Neural cell (in vitro differentiated cells): ENCODE data around the gene CBX6. TPM values are rescaled to one million over a fixed set of nuclear protein-coding genes. Genes with fewer than 3 reads are reported as not detected.
"Not testable (repeated sequence)": the region's sequence is repeated elsewhere in the genome, so short reads cannot be mapped to it uniquely, and the experiment has no call there.

ENCODE experiments used
- H2AFZ ChIP-seq: fragments of 200-600, 300-800 bp; sonication (generic), shearing (Covaris generic); 2 replicates; pipeline ENCODE4 v1.6.0; 2014; ENCODE audit warnings: low read depth, mild to moderate bottlenecking, antibody characterized with exemption, low read length, moderate library complexity
- H3F3A ChIP-seq: fragments of 200-600 bp; shearing (Covaris generic); 2 replicates; pipeline ENCODE4 v1.6.1; 2016; ENCODE audit warnings: mild to moderate bottlenecking, moderate library complexity, mixed read lengths, antibody characterized with exemption, low read length; ENCODE audit not compliant: insufficient read depth, poor library complexity, severe bottlenecking
- H3K27ac ChIP-seq: fragments of 200-600, 300-800 bp; sonication (generic), shearing (Covaris generic); 2 replicates; pipeline ENCODE4 v1.5.1; 2014; ENCODE audit warnings: mild to moderate bottlenecking, low read length, moderate library complexity
- H3K27me3 ChIP-seq: fragments of 300-800, 200-600 bp; sonication (generic), shearing (Covaris generic); 2 replicates; pipeline ENCODE4 v1.6.0; 2014; ENCODE audit warnings: mild to moderate bottlenecking, low read depth, low read length, moderate library complexity; ENCODE audit not compliant: insufficient read depth
- H3K36me3 ChIP-seq: fragments of 300-800, 200-600 bp; sonication (generic), shearing (Covaris generic); 2 replicates; pipeline ENCODE4 v1.5.1; 2014; ENCODE audit warnings: mild to moderate bottlenecking, antibody characterized with exemption, low read length, moderate library complexity; ENCODE audit not compliant: insufficient read depth
- H3K4me2 ChIP-seq: fragments of 300-800, 200-600 bp; sonication (generic), shearing (Covaris generic); 2 replicates; pipeline ENCODE4 v1.6.0; 2014; ENCODE audit warnings: mild to moderate bottlenecking, low read length
- H3K4me3 ChIP-seq: fragments of 300-800, 200-600 bp; sonication (generic), shearing (Covaris generic); 2 replicates; pipeline ENCODE4 v1.5.1; 2014; ENCODE audit warnings: mild to moderate bottlenecking, low read length, moderate library complexity
- H3K79me2 ChIP-seq: fragments of 200-600 bp; shearing (Covaris generic); replicated peaks from 2 replicates; pipeline ENCODE4 v1.6.0; 2014; ENCODE audit warnings: mild to moderate bottlenecking, low read length, moderate library complexity; ENCODE audit not compliant: insufficient read depth
- H3K9ac ChIP-seq: fragments of 300-800, 200-600 bp; sonication (generic), shearing (Covaris generic); 2 replicates; pipeline ENCODE4 v1.6.1; 2016; ENCODE audit warnings: mild to moderate bottlenecking, low read length, mixed read lengths
- H3K9me2 ChIP-seq: fragments of 200-600 bp; shearing (Covaris generic); 2 replicates; pipeline ENCODE4 v1.6.1; 2016; ENCODE audit warnings: mild to moderate bottlenecking, low read length, mixed read lengths; ENCODE audit not compliant: insufficient read depth
- H3K9me3 ChIP-seq: fragments of 200-600, 300-800 bp; sonication (generic), shearing (Covaris generic); 2 replicates; pipeline ENCODE4 v1.6.1; 2016; ENCODE audit warnings: mild to moderate bottlenecking, mixed run types, low read length, moderate library complexity, mixed read lengths
- H4K20me1 ChIP-seq: fragments of 200-600 bp; shearing (Covaris generic); 2 replicates; pipeline ENCODE4 v1.6.1; 2016; ENCODE audit warnings: mild to moderate bottlenecking, mixed run types; ENCODE audit not compliant: insufficient read depth
- CTCF ChIP-seq: fragments of 450-650 bp; IDR thresholded peaks from 2 replicates; pipeline ENCODE4 v1.5.1; 2014; ENCODE audit warnings: antibody characterized with exemption, mild to moderate bottlenecking, moderate library complexity; ENCODE audit not compliant: poor library complexity, severe bottlenecking
- EP300 ChIP-seq: fragments of 450-650 bp; conservative IDR thresholded peaks from 2 replicates; pipeline ENCODE4 v1.6.1; 2014; ENCODE audit warnings: antibody characterized with exemption, mild to moderate bottlenecking, moderate library complexity; ENCODE audit not compliant: poor library complexity, severe bottlenecking
- EZH2 ChIP-seq: fragments of 200-600, 300-800 bp; shearing (Covaris generic), sonication (generic); IDR thresholded peaks from 2 replicates; pipeline ENCODE4 v1.6.1; 2014; ENCODE audit warnings: antibody characterized with exemption, low read length, borderline replicate concordance, mild to moderate bottlenecking; ENCODE audit not compliant: insufficient read depth, poor library complexity, severe bottlenecking
- MXI1 ChIP-seq: fragments of 450-650 bp; conservative IDR thresholded peaks from 2 replicates; pipeline ENCODE4 v1.6.1; 2014; ENCODE audit warnings: antibody characterized with exemption, mild to moderate bottlenecking; ENCODE audit not compliant: poor library complexity, severe bottlenecking
- POLR2AphosphoS5 ChIP-seq: IDR thresholded peaks from 2 replicates; pipeline ENCODE4 v1.6.1; 2012
- RAD21 ChIP-seq: fragments of 450-650 bp; conservative IDR thresholded peaks from 2 replicates; pipeline ENCODE4 v1.6.1; 2014; ENCODE audit warnings: antibody characterized with exemption, mild to moderate bottlenecking, moderate library complexity
- REST ChIP-seq: IDR thresholded peaks from 2 replicates; pipeline ENCODE4 v1.6.1; 2012; ENCODE audit warnings: borderline replicate concordance
- SMC3 ChIP-seq: fragments of 450-650 bp; conservative IDR thresholded peaks from 2 replicates; pipeline ENCODE4 v1.6.1; 2014; ENCODE audit warnings: antibody characterized with exemption, mild to moderate bottlenecking, moderate library complexity; ENCODE audit not compliant: poor library complexity
- TAF1 ChIP-seq: IDR thresholded peaks from 2 replicates; pipeline ENCODE4 v1.6.1; 2012; ENCODE audit warnings: low read depth
- polyA plus RNA-seq: library from polyadenylated mRNA; depleted of rRNA; stranded (reverse); fragments of >200 nt; gene quantifications from 2 replicates; pipeline ENCODE4 v1.2.3, GENCODE V29; 2014

The CBX6 gene
- polyA plus RNA-seq, 1 donor from 2014 or later: 13.0 TPM

DNA sequence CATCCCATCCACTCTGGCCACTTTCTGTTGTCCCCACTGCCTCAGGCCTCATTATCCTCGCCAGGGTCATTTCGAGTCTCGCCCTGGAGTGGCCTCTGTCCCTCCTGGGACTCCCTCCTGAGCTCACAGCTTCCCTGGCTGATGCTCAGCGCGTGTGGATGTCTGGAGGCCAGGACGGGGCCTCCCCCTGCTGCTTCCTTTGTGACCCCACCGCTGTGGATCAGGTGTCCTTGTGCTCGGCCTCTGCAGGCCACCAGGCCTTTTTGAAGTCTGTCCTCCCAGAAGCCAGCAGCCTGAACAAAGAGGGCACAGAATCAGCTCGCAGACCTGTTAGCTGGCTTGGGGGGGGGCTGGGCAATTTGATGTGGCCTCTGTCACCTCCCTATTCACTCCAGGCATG is 13.5 kb downstream of the CBX6 start:
- Histone ChIP-seq H3K27ac (no peak overlapping the region), H2AFZ (no peak overlapping the region), H3K9me2 (no peaks in the 10 kb centered on the region), H4K20me1 (no peaks in the 10 kb centered on the region), H3K36me3 (no peaks in the 10 kb centered on the region), H3K27me3 (no peaks in the 10 kb centered on the region), H3K9ac (no peak overlapping the region), H3K9me3 (no peaks in the 10 kb centered on the region), H3F3A (no peaks in the 10 kb centered on the region), H3K4me2 (no peak overlapping the region), H3K4me3 (no peak overlapping the region), H3K79me2 (no peaks in the 10 kb centered on the region)
- no peak for TF ChIP-seq EP300
- no peak for TF ChIP-seq RAD21
- TF ChIP-seq SMC3: no peak
- no peak for TF ChIP-seq REST
- TF ChIP-seq POLR2AphosphoS5: no peak
- no peak for TF ChIP-seq CTCF
- no peak for TF ChIP-seq MXI1
- no peak for TF ChIP-seq EZH2
- no peak for TF ChIP-seq TAF1

- not testable (repeated sequence) for H3K27me3 ChIP-seq, H3K79me2 ChIP-seq, H3K9me3 ChIP-seq, H3K27ac ChIP-seq, H3K9me2 ChIP-seq, H2AFZ ChIP-seq, H3K36me3 ChIP-seq, H3F3A ChIP-seq, H3K4me2 ChIP-seq, H3K9ac ChIP-seq, H4K20me1 ChIP-seq, H3K4me3 ChIP-seq
Measured at GRCh38 chr22:38854476-38854875, 17.5 kb downstream of the CBX6 start.

DNA sequence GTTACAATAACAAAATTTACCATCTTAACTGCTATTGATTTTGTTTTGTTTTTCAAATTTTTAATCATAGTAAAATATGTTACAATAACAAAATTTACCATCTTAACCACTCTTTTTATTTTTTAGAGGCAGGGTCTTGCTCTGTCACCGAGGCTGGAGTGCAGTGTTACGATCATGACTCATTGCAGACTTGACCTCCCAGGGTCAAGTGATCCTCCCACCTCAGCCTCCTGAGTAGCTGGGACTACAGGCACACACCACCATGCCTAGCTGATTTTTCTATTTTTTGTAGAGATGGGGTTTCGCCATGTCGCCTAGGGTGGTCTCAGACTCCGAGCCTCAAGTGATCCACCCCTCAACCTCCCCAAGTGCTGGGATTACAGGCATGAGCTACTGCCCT is 18.1 kb downstream of the CBX6 start:
- H2AFZ ChIP-seq, H3K9me3 ChIP-seq, H3K27me3 ChIP-seq, H3K27ac ChIP-seq, H3K4me3 ChIP-seq, H3K9me2 ChIP-seq, H3K4me2 ChIP-seq, H3F3A ChIP-seq, H3K36me3 ChIP-seq, H3K9ac ChIP-seq, H3K79me2 ChIP-seq, H4K20me1 ChIP-seq: not testable (repeated sequence)
